ENCODE results near the gene KCNQ1.

KCNQ1 gene

DNA sequence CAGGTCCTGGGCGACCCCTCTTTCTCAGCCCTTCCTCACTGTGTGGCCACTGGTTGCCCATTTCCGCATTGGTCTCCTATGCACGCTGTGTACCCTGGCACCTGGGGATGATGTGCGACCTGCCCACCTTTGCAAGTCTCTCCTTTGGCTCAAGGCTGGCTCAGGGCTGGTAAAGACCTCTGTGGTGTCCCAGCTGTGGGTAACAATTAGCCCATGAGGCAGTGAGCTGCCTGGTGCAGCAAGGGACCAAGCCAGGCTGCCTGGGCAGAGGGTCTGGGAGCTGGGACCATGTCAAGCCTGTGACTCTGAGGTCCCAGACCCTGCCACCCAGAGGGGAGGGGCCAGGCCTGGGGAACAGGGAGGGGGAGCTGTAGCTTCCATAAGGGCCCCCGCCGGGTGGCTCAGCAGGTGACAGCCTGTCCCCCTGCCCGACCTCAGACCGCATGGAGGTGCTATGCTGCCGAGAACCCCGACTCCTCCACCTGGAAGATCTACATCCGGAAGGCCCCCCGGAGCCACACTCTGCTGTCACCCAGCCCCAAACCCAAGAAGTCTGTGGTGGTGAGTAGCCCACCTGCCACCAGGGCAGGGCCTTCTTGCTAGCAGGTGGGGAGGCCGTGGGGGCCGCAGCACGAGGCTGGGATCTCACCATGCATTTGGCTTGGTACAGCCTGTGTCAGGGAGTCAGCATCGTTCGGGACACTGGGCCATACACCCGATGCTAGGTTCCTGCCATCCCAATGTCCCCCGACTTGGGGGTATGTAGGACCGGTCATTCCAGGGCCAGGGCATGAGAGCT, 142.5 kb downstream of the KCNQ1 start:
- TF ChIP-seq TAF1 (IDR thresholded peaks at IDR 0.05; ENCODE audit: borderline replicate concordance, low read depth, low read length): no peak
- FAIRE-seq (no peak), DNase-seq (ENCODE audit: insufficient read length) (peak; percentile 8)

DNA sequence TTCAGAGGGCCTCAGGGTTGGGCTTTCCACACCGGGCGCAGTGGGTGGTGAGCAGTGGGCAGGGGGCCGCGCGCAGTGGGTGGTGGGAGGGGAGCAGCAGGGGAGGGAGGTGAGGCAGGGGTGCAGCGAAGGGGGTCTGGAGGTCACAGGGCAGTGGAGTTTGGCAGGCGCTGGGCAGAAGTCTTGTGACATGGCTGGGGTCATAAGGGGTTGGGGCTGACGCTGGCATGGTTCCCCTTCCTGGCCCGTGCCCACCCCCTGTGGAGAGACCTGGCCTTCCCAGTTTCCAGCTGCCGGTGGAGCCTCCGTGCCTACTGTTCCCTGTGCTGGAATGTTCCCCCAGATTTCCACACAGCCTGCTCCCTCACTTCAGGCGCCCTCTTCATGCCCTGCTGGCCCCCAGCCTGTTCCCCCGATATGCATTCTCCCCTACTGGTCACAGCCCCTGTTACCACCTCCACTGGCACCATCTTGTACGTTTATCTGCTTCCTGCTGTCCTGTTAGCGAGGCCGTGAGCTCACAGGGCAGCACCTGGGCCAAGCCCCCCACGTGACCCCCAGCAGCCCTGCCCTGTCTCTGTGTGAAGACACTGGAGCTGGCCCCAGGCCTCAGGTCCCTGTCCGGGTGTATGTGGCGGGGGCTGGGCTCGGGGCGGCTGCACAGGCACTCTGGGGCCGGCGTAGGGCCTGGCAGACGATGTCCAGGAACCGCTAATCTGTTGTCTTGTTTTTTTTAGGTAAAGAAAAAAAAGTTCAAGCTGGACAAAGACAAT, 143.4 kb downstream of the KCNQ1 start:
- DNase-seq (ENCODE audit: insufficient read length) (peak; percentile 6), FAIRE-seq (no peak)
- TF ChIP-seq TAF1 (IDR thresholded peaks at IDR 0.05; ENCODE audit: borderline replicate concordance, low read depth, low read length) (no peak), POLR2A (IDR thresholded peaks at IDR 0.05; ENCODE audit: low read depth, low read length) (no peak), POLR2AphosphoS5 (IDR thresholded peaks at IDR 0.05; ENCODE audit: low read depth, low read length) (no peak)

DNA sequence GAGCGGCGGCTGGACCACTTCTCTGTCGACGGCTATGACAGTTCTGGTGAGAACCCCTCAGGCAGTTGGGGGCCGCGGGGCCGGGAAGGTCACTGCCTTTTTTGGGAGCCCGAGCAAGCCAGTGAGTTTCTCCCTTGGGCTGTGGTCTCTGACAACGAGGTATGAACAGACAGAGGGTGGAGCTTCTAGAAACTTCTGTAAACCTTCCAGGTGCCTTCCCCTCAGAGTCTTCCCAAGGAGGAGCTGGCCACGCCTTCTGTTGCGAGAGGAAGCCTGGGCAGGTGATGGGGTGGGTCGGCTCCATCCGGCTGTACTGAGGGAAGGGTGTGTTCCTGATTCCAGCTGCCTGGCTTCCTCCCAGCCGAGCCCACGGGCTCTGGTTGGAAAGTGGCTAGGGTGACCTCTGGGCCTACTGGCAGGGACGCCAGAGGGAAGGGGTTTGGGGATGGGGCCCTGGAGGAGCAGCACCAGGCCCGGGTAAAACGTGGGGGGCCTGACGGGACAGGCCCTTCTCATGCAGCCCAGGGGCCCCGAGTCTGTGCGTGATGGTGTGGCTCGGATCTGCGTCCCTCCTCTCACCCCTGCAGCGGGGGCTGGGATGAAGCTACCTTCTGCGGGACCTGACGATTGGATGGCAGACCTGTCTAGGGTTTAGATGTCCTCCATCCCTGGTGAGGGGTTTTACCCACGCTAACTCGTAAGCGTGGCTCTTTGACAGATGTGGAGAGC, 144.2 kb downstream of the KCNQ1 start:
- TF ChIP-seq POLR2AphosphoS5 (IDR thresholded peaks at IDR 0.05; ENCODE audit: low read depth, low read length) (no peak), TAF1 (IDR thresholded peaks at IDR 0.05; ENCODE audit: borderline replicate concordance, low read depth, low read length) (no peak), POLR2A (IDR thresholded peaks at IDR 0.05; ENCODE audit: low read depth, low read length) (no peak)
- DNase-seq (ENCODE audit: insufficient read length): peak; percentile 2
- FAIRE-seq: no peak

DNA sequence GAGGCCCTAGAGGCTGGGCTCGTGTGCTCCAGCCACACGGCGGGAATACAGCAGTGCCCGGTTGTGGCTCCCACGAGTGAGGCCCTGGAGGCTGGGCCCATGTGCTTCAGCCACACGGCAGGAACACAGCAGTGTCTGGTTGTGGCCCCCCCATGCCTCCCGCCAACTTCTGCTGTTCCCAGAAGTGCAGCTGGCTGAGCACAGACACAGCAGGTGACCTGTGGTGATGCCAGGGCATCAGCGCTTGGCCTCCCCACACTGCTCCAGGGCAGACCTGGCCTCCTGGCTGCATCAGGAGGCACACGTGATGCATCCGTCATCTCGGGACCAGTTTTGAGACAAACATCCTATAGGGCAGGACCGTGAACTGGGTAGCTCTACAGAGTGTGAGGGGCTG, 144.7 kb downstream of the KCNQ1 start:
- FAIRE-seq: no peak
- TF ChIP-seq POLR2AphosphoS5 (IDR thresholded peaks at IDR 0.05; ENCODE audit: low read depth, low read length) (no peak), TAF1 (IDR thresholded peaks at IDR 0.05; ENCODE audit: borderline replicate concordance, low read depth, low read length) (no peak), POLR2A (IDR thresholded peaks at IDR 0.05; ENCODE audit: low read depth, low read length) (no peak)
- DNase-seq (ENCODE audit: insufficient read length): peak; percentile 13

DNA sequence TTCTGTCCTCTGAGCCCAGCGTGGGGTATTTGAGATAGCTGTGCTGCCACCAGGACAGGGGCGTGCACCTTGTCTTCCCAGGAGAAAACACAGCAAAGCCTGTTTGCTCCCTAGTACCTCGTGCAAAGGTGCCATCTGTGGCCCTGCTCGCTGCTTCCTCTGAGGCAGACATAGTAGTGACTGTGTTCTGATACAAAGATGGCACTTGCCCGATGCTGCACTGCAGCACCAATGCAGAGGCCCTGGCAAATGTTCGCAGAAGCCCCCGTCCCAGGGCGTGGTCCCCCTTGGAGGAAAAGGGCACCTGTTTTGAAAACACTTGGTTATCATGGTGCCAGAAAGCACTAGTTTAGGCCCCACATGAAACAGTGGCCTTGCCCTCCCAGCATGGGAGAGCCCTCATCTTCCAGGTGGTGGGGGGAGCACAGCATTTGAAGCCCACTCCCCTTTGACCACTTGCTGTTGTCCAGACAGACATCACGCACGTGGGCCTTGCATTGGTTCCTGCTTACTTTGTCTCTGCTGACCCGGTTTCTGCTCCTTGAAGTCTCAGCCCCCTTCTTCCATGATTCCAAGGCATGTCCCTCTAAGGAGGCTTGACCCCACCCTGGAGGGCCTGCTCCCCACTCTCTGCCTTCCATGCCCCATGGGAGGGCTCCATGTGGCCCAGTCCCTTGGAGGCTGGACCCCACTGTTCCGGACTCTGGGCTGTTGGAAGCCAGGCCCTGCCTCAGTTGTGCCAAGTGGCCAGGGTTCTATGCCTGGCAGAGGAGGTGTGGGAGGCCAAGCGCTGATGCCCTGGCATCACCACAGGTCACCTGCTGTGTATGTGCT, 145.5 kb downstream of the KCNQ1 start:
- no peak for TF ChIP-seq POLR2A (IDR thresholded peaks at IDR 0.05; ENCODE audit: low read depth, low read length)
- no peak for TF ChIP-seq TAF1 (IDR thresholded peaks at IDR 0.05; ENCODE audit: borderline replicate concordance, low read depth, low read length)
- TF ChIP-seq POLR2AphosphoS5 (IDR thresholded peaks at IDR 0.05; ENCODE audit: low read depth, low read length): no peak
- peak; percentile 14 for DNase-seq (ENCODE audit: insufficient read length)
- no peak for FAIRE-seq

DNA sequence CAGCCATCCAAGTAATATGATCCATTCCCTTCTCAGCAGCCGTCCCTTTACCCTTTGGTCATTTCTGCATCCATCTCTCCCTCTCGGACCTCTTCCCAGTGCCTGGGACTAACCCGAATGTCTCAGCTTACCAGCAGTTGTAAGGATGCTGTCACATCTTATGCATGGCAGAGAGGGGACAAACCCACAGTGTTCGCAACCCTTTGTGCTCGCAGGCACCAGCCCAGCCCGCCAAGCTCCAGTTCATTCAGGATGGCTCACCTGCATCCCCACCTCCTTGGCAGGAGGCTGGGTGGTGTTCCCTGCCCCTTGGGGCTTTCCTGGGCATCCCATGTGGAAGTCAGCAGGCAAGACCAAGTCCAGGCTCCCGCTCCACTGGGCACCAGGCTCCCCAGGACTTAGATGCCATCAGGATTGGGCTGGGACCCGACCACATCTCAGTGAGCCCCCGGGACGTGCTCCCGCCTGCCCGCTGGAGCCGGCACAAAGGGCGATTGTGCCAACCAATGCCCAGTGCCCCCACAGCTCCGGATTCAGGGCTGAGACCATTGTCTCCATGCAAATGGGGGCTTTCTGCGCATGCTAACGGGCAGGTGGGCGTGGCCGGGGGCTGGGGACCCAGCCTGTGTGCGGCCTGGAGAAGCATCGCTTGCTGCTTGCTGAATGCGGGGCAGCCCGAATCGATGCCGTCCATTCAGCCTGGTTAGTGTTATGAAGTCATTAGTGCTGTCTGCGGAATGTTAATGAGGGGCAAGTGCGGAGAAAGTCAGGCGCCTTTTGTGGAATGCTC, 146.4 kb downstream of the KCNQ1 start:
- TF ChIP-seq POLR2AphosphoS5 (IDR thresholded peaks at IDR 0.05; ENCODE audit: low read depth, low read length) (no peak), TAF1 (IDR thresholded peaks at IDR 0.05; ENCODE audit: borderline replicate concordance, low read depth, low read length) (no peak), POLR2A (IDR thresholded peaks at IDR 0.05; ENCODE audit: low read depth, low read length) (no peak)
- FAIRE-seq (no peak), DNase-seq (ENCODE audit: insufficient read length) (peak; percentile 6)

DNA sequence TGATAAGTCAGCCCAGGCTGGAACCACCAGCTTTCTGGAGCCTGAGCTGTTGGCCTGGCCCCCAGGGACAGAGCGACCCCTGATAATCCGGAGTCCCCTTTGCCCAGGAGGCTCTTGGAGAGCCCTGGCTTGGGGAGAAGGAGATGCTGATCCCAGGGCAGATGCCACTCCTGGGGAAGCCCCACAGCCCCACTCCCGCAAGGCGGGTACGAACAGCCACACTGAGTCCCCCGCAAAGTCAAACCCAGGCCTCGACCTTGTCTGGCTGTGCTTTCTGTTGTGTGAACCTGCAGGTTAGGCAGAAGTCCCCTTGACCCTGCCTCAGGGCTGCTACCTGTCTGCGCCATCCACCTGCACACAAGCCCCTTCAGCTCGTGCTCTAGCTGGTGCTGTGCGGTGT, 147.0 kb downstream of the KCNQ1 start:
- DNase-seq (ENCODE audit: insufficient read length) (peak; percentile 2), FAIRE-seq (no peak)
- TF ChIP-seq TAF1 (IDR thresholded peaks at IDR 0.05; ENCODE audit: borderline replicate concordance, low read depth, low read length) (no peak), POLR2AphosphoS5 (IDR thresholded peaks at IDR 0.05; ENCODE audit: low read depth, low read length) (no peak)

DNA sequence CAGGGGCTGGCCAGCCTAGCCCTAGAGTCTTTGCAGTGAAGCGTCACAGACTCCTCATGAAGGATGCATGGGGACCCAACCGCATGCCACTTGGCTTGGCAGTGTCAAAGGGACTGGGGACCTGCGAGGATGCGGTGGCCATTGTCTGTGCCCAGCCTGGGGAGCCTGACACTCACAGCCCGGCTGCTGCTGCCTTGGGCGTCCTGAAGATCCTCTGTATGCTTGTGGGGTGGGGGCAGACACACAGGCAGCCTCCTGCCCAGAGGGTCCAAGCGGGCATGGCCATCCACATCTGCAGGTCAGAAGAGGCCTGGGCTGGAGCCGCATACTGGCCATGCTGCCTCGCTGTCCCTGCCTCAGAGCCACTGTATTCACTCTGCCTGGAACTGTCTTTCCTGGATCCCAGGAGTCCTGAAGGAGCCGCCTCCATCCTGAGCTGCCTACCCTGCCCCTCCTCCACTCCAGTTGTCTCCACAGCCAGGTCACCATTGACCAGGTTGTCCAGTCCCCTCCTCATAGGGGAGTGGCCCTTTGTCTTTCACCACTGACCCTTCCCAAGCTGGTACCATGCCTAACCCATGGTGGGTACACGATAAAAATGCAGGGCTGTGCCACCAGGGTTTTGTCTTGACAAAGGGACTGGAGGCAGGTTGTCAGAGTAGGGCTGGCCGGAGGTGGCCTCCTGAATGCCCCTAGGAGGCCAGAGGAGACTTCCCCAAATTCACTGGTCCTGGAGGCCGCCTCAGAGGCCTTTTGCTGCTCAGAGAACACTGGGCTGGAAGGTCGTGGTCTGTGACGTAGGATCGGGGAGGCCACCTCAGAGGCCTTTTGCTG, 148.0 kb downstream of the KCNQ1 start:
- no peak for FAIRE-seq
- no peak for TF ChIP-seq POLR2A (IDR thresholded peaks at IDR 0.05; ENCODE audit: low read depth, low read length)
- TF ChIP-seq POLR2AphosphoS5 (IDR thresholded peaks at IDR 0.05; ENCODE audit: low read depth, low read length): no peak
- no peak for TF ChIP-seq TAF1 (IDR thresholded peaks at IDR 0.05; ENCODE audit: borderline replicate concordance, low read depth, low read length)
- DNase-seq (ENCODE audit: insufficient read length): peak; percentile 5

DNA sequence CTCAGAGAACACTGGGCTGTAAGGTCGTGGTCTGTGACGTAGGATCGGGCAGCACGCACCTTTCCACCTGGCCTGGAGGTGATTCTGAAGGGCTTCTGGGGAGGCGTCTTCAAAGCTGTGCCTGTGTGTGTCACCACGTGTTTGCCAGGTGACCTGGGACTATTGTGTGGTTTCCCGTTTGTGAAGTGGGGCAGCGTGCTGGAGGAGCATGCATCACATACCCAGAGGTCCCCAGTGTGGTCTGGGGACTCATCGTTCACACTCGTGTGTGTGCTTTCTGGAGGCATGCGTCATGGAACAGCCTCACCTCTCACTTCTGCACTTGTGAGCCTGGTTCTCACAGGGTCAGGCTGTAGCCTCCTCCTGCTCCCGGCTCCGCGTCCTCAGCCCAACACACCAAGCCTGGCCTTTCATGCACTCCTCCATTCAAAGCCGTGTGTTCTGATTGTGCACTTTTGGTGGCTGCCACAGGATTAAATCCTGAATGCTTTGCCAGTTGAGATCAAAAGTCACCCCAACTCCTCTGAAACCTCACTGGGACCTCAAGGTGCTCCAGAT, 148.7 kb downstream of the KCNQ1 start:
- TF ChIP-seq POLR2A (IDR thresholded peaks at IDR 0.05; ENCODE audit: low read depth, low read length) (no peak), POLR2AphosphoS5 (IDR thresholded peaks at IDR 0.05; ENCODE audit: low read depth, low read length) (no peak), TAF1 (IDR thresholded peaks at IDR 0.05; ENCODE audit: borderline replicate concordance, low read depth, low read length) (no peak)
- no peak for FAIRE-seq
- no peak for DNase-seq (ENCODE audit: insufficient read length)

All from GM12892 (cell line).